GM21786 (cell line): ENCODE measurements around the gene USP49.
"Not testable (repeated sequence)": the region's sequence is repeated elsewhere in the genome, so short reads cannot be mapped to it uniquely, and the experiment has no call there.

Experiments
- ATAC-seq: cut with Tn5 transposase; IDR thresholded peaks from one replicate; pipeline ENCODE4 v1.9.1; 2021; ENCODE audit not compliant: unreplicated experiment

Gene USP49

DNA sequence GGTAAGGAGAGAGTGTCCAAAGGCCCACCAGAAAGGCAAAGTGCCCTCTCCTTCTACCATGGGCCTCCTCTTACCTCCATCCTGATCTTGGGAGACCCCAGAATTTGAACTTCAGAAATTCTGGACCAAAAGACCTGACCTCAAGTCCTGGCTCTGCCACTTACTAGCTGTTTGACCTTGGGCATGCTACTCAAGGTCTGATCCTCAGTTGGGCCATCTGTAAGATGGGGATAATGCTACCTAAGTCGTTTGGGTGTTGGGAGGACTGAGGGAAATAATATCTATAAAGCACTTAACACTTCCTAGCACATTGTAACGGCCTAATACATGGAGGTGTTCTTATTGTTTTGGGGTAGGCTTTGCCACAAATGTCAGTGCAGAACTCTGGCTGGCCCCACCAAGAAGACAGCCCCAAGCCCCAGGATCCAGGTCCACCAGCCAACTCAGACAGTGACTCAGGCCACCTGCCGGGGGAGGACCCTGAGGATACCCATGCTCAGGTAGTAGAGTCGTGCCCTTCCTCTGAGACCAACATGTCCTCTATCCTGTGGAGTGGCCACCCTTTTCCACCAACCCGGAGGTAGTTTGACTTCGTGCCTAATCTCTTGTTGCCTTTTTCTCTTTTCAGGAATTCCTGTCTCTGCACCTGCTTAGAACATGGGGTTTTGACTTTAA, 111.9 kb downstream of the USP49 start:
- no peak for ATAC-seq

DNA sequence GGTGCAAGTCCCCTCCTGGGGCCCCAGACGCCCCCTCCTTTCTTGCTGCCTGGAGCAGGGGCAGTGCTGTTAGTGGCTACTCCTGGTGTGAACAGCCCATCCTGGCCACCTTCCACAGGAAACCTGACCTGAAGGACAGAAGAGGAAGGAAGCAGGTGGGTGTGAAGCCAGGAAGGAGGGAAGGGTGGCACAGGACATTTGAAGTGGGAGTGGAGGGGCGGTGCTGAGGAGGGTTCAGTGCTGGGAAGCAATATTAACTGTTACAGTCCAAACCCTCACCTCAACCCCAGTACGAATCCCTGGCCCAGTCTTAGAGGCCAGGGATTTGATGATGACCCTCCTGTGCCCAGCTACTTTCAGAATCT, 113.8 kb downstream of the USP49 start:
- ATAC-seq = no peak

DNA sequence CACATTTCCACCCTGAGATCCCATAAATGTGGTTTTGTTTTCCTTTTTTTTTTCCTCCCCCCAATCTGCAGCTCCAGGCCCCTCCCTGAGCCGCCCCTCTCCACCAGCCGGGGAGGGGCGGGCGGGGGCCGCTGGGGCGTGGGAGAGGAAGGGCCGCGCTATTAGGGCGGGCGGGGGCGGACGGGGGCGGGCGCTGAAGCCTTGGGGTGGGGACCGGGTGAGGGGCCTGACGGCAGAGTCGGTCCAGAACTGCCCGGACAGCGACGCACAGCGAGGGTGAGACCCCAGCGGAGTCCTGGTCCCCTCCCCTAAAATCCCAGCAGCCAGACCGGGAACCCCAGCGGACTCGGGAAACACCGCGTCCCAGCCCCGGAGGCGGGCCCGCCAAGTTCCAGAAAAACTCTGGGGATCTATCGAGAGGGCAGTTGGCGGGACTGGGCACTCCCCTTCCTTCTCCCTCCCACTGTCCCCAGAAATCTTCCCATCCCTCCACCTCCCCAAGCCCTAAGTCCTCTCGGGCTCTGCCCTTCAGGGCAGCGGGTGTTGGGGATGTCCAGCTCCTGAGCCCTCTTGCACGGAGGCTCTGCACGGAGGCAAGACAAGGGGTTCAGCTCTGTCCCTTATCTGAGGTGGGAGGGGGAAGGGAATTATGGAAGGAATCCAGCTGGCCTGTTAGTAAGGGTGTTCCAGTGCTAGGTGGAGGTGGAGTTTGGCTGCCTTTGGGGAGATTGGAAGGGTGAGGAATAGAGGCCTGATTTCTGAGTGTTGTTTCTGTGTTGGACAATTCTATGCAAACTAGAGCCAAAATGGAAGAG, 114.4 kb downstream of the USP49 start, which contains the start of gene PRICKLE4:
TSS of gene PRICKLE4 (plus strand) at position 232 of the 815 bp plus-strand sequence. CDS start 2,692 bp downstream, outside the sequence.
- ATAC-seq = no peak

DNA sequence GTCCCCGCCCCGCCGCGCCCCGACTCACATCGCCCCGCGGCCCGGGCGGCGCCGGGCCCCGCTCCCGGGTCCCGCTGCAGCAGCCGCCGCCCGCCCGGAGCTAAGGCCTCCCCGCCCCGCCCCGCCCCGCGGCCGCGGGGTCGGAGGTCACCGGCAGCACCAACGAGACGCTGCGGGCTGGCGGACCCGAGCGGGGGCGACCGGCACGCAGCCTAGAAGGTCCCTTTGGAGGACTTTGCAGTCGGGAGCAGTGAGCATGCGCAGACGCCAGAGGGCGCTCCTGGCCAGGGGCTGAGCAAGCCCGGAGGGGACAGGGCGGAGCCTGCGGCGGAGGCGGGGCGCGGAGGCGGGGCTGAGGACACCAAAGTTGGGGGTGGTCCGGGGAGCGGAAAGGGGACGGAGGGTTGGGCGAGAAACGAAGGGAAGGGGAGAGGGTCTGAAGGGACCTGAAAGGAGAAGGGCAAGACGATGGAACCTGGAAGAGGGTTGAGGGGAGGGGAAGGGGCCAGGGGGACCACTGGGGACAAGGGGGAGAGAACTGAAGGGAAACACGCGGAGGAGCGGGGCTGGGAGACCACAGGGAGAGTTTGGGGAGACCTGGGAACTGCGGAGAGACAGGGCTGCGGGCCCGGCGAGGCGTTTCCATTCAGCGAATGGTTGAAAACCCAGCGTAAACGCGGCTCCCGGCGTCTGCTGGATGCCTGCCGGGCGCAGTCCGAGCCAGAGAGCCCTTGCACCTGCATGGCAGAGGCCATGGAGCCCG, 115.2 kb downstream of the USP49 start, which contains the start of gene FRS3:
TSS of gene FRS3 (minus strand) at position 113 of the 763 bp plus-strand sequence. CDS start 2,913 bp downstream, outside the sequence.
- peak; percentile 94 for ATAC-seq

DNA sequence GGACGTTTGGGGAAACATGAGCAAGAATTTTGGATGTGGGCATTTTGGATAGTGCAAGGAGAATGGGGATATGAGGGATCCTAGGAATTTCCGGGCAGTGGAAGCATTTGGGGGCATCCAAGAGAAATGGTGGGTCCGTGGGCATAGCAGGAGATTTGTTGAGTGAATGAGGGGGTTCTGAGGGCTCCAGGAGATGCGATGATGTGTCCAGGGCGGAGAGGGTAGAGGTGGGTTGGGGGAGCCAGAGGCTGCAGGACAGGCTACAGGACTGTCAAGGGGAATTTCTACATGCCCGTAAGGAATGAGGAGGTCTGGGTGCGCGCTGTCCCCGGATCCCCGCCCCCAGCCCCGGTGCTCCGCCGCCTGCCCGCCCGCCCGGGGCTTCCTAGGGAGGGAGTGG, 115.8 kb downstream of the USP49 start:
- peak; percentile 2 for ATAC-seq

DNA sequence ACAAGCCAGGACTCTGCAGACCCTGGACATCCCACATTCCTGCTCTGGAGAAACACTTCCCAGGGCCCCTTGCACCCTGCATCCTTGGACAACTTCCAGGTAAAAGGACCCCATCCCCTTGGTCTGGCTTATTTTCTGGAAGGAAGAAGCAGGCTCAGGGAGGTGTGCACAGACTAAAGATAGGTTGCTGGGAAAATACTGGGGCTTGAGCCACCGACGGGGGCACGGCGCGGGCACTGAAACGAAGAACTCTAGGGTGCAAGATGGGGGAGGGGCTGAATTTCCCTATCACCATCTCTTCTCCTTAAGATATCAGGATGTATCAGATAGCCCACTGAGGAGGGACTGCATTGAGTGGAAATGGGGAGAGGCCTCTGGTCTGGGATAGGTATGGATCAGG, 116.3 kb downstream of the USP49 start:
- ATAC-seq = no peak

DNA sequence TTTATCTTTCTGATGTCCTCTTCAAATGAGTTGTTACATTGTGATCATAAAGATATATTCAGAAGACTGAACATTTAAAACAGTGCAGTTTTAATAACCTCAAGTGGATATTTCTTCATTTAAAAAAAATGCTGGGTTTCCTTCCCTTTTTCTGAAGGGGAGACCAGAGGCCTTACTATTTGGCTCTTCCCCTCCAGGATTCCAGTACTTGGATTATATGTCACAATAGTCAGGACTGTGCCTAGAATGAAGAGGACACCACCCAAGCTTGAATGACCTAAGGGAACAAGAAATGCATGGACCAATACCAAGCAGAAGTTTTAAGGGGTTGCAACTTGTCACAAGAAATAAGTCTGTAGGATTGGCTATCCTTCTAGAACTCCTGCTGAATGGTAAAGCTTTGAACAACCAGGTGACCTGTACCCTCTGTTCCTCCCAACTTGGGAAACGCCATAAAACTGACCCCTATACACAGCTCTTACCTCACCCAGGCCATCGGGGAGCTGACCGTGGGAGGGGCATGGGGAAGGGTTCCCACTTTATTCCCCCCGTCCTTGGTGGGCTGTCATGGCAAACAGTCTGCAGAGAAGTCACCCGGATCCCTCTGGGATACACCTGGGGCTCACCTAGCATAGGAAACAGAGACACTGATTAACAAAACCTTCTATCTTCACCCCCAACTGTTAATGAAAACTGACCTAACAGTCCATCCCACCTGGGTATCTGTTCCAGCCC, 117.5 kb downstream of the USP49 start:
- ATAC-seq = no peak

DNA sequence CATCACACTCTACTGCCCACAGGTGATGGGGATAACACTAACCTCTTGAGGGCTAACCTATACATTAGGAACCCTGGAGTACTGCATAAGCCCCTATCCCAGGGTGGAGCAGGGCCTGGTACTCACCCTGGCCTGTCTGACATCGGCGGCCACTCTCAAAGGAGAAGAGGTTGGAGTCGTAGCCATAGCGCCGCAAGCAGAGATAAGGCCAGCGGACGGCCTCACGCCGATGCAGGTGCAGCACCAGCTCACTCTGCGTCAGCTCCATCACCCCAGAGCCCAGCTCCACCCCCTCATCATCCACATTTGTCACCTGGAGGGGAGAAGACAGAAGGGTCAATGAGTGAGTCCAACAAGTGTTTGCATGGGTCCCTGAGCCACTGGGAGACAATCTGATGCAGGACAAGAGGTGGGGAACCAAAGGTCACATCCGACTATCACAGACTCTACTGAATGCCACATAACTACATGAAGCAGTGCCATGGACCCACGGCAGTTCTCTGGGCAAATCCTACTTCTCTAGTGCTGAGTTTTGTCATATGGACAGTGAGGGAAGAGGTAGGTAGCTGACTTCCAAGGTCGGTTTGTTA, 119.8 kb downstream of the USP49 start:
- no peak for ATAC-seq

GRCh38 chr6:41774841-41775240, 120.3 kb downstream of the USP49 start:
- no peak for ATAC-seq

DNA sequence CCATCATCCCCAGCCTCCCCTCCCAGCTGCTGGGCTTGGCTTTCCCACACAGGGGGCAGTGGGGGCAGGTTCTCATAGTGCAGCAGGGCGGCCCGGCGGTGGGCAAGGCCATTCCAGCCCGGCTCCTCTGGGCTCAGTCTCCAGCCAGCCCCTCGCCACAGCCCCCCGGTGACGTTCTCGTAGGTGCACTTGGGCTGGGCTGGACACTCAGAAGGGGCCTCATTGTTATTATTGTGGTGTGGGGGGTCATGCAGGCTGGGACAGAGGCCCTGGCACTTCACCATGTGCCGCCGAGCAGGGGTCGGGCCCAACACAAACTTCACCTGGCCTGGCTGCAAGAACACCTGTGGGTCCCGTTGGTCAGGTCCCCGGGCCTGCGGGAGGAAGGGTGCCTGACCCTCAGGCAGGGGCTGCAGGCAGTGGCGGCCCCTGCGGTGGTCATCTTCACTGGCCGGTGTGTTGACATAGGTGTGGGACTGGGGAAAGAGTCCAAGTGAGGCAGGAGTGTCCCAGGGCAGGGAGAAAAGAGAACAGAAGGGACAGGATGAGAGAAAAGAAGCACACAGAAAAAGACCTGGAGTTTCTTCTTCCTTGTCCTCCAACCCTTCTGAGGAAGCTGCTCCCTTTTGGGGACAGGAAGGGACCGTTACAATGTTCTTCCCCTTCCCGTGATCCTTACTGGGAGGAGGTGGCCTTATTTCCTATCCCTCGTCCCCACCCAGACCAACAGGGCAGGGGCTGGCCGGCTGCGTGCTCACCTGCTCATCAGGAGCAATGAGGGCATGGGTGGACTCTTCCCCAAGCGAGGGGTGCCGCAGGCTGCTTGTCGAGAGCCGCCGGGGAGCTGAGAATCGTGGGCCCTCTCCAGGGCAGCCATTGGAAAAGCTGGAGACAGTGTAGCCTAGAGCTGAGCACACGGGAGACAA, 123.9 kb downstream of the USP49 start:
- ATAC-seq = no peak

- no peak for ATAC-seq
These were observed 124.7 kb downstream of the USP49 start for GRCh38 chr6:41770381-41771057.

DNA sequence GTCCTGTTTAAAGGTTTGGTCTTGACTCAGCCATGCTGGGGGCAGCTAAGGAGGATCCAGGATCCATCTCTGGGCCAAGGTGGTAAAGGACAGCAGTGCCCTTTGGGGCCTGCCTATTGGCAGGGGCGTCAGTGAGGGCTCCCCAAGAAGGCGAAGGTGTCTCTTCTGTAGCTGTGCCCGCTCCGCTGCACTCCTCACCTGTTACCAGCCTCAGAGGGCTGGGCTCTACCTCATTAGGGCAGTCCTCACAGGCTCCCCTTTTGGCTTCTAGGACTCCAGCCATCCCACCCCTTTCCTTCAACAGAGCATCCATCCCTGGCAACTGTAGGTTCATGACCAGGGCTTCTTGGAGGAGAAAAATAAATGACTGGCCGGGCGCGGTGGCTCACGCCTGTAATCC, 125.8 kb downstream of the USP49 start:
- no peak for ATAC-seq

- no peak for ATAC-seq
These were observed 126.4 kb downstream of the USP49 start for GRCh38 chr6:41768545-41769308.

- no peak for ATAC-seq
These were observed 127.9 kb downstream of the USP49 start for GRCh38 chr6:41767112-41767833.

- ATAC-seq = not testable (repeated sequence)
These were observed 129.0 kb downstream of the USP49 start for GRCh38 chr6:41766043-41766664.

DNA sequence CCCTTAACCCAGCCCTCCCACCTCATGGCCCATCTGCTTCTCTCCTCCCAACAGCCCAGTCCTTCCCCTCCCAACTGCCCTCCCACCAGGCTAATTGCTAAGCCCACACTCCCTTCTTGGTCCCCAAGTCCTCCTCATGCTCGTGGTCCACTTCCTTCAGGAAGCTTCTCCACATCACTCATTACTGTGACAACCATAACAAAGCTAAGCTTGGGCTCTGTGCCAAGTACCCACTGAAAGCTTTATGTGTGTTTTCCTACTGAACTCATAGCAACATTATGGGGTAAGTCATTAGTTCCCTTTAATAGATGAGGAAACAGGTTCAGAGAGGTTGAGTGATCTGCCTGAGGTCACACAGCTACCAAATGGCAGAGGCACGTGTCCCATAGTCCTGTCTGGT, 131.7 kb downstream of the USP49 start:
- no peak for ATAC-seq
